Measurements from ENCODE around the gene OR4Q2.

The OR4Q2 gene

GRCh38 chr14:20008156-20008555 is 6.2 kb downstream of the OR4Q2 start:
- no peak overlapping the region for H3K27ac Mint-ChIP-seq
- peaks cover 33% of the 10 kb centered on the region for H3K9me3 Mint-ChIP-seq
- H3K27me3 Mint-ChIP-seq (ENCODE audit: low read depth) = no peaks in the 10 kb centered on the region
- no peak overlapping the region for H3K4me3 Mint-ChIP-seq
- no peak for TF ChIP-seq CTCF (IDR thresholded peaks at IDR 0.05; ENCODE audit: unreplicated experiment in 3 of 3)
- H3K36me3 Mint-ChIP-seq (ENCODE audit: low read depth) = no peaks in the 10 kb centered on the region
- H3K4me1 Mint-ChIP-seq = no peaks in the 10 kb centered on the region

GRCh38 chr14:20019257-20019865 is 17.4 kb downstream of the OR4Q2 start, which contains the start of gene OR4K14:
TSS of gene OR4K14 (minus strand) at chr14:20019307. CDS start at chr14:20015193, 4,114 bp downstream.
- peaks cover 31% of the 10 kb centered on the region for H3K9me3 Mint-ChIP-seq

GRCh38 chr14:20031058-20031457 is 29.1 kb downstream of the OR4Q2 start:
- TF ChIP-seq CTCF (IDR thresholded peaks at IDR 0.05; ENCODE audit: unreplicated experiment in 3 of 3) = no peak
- Mint-ChIP-seq H3K9me3 (peaks cover 45% of the 10 kb centered on the region), H3K36me3 (ENCODE audit: low read depth) (no peaks in the 10 kb centered on the region), H3K4me1 (no peaks in the 10 kb centered on the region), H3K27ac (no peak overlapping the region), H3K4me3 (no peak overlapping the region), H3K27me3 (ENCODE audit: low read depth) (no peaks in the 10 kb centered on the region)

More at GRCh38 chr14:20019257-20019865, 17.4 kb downstream of the OR4Q2 start, which contains the start of gene OR4K14:
- Mint-ChIP-seq H3K4me1 (no peaks in the 10 kb centered on the region), H3K27ac (no peak within 1 kb of the TSS), H3K27me3 (ENCODE audit: low read depth) (no peaks in the 10 kb centered on the region), H3K4me3 (no peak within 1 kb of the TSS), H3K36me3 (ENCODE audit: low read depth) (no peaks in the 10 kb centered on the region)
- no peak for TF ChIP-seq CTCF (IDR thresholded peaks at IDR 0.05; ENCODE audit: unreplicated experiment in 3 of 3)

GRCh38 chr14:20035449-20035848 is 33.5 kb downstream of the OR4Q2 start:
- Mint-ChIP-seq H3K27ac (no peak overlapping the region), H3K9me3 (peaks cover 35% of the 10 kb centered on the region), H3K36me3 (ENCODE audit: low read depth) (no peaks in the 10 kb centered on the region), H3K4me1 (no peaks in the 10 kb centered on the region), H3K27me3 (ENCODE audit: low read depth) (no peaks in the 10 kb centered on the region), H3K4me3 (no peak overlapping the region)
- TF ChIP-seq CTCF (IDR thresholded peaks at IDR 0.05; ENCODE audit: unreplicated experiment in 3 of 3) = no peak

- no peaks in the 10 kb centered on the region for H3K36me3 Mint-ChIP-seq (ENCODE audit: low read depth)
- no peak for TF ChIP-seq CTCF (IDR thresholded peaks at IDR 0.05; ENCODE audit: unreplicated experiment in 3 of 3)
- no peak within 1 kb of the TSS for H3K27ac Mint-ChIP-seq
- H3K9me3 Mint-ChIP-seq = peaks cover 33% of the 10 kb centered on the region
- no peaks in the 10 kb centered on the region for H3K27me3 Mint-ChIP-seq (ENCODE audit: low read depth)
- no peaks in the 10 kb centered on the region for H3K4me1 Mint-ChIP-seq
- no peak within 1 kb of the TSS for H3K4me3 Mint-ChIP-seq
Observed at GRCh38 chr14:20035938-20036337, 34.0 kb downstream of the OR4Q2 start, which contains the start of gene OR4K13. TSS of gene OR4K13 (minus strand) at chr14:20036038. CDS start at chr14:20034758, 1,280 bp downstream.

GRCh38 chr14:20044243-20044642 is 42.3 kb downstream of the OR4Q2 start:
- H3K4me3 Mint-ChIP-seq = no peak overlapping the region

More at GRCh38 chr14:20044243-20044642, 42.3 kb downstream of the OR4Q2 start:
- Mint-ChIP-seq H3K9me3 (peaks cover 39% of the 10 kb centered on the region), H3K27me3 (ENCODE audit: low read depth) (no peaks in the 10 kb centered on the region), H3K36me3 (ENCODE audit: low read depth) (no peaks in the 10 kb centered on the region), H3K4me1 (no peaks in the 10 kb centered on the region), H3K27ac (no peak overlapping the region)
- no peak for TF ChIP-seq CTCF (IDR thresholded peaks at IDR 0.05; ENCODE audit: unreplicated experiment in 3 of 3)

Measured in nephron (organoid).